ENCODE measurements around the gene SNED1.

SNED1 gene

DNA sequence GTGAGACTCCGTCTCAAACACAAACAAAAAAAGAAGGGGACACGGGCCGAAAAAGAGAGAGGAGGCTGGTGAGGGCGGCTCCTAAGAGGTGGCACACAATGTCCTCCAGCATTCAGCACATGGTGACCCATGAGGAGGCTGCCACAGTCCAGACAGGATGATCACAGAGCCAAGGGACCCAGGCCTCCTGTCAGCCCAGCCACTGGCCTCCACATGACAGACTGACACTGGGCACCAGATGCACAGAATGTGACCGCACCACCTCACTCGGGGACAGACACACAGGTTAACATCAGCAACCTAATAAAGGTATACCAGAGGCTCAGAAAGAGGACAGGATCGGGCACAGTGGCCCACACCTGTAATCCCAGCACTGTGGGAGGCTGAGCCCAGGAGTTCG is 129.8 kb downstream of the SNED1 start:
- DNase-seq (ENCODE audit: low read depth in 2 of 2), result no peak

DNA sequence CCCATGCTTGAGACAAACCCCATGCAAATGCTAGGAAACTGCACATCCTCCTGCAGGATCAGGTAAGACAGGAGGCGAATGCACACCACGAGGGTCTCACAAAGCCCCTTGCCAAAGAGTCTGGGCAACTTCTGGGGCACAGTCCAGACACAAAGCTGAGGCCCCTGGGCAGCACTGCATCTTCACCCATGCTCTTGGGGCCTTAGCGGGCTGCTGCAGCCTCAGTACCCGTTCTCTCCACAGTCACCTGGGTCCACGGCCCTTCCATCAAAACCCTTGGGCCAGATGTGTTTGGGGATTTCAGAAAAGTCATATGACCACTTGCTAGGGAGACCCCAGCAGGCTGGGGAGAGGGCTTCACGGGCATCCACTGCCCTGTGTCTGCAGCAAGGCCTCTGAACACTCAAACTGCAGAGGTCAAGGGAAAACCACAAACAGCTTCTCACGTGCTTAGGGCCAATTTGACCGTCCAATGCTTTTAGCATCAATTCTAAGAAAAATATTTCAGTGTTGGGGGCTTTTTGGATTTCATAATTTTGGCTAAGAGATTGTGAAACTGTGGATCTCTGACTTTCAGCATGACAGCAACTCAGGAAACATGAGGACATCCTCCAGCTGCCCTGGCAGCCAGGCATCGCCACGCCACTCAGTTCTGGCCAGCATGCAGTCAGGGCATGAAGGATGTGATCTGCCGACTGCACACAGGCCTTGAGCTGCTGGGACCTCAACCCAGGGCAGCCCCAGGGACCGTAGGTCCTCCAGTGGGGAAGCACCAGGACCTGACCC is 130.9 kb downstream of the SNED1 start:
- DNase-seq (ENCODE audit: low read depth in 2 of 2), result no peak

DNA sequence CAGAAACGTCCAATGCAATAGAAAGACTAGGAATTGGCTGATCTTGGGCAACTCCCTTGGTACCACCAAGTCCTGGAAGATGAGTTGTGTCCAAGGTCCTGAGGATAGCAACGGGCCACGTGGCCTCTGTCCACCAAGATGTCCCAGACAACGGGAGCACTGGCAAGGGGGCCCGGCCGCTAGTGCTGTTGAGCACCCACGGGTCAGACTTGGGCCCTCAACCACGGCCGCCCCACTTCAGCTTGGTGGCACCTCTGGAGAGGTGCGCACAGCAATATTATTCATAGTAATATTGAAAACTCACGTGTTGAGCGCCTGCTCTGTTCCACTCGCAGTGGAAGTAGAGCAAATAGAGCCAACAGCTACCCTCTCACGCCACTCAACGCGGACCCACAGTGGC is 131.9 kb downstream of the SNED1 start:
- DNase-seq (ENCODE audit: low read depth in 2 of 2), result no peak

DNA sequence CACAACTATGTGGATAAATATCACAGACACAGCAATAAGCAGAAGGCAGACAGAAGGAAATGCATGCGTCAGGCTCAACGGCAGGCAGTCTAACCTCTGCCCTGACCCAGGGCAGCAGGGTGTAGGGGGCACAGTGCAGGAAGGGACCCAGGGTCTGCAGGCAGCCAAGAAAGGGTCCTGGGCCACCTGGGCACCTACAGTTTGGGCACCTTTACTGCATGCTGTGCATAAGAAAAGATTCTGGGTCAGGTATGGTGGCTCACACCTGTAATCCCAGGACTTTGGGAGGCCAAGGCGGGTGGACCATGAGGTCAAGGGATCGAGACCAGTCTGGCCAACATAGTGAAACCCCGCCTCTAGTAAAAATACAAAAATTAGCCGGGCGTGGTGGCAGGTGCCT is 133.1 kb downstream of the SNED1 start:
- no peak for DNase-seq (ENCODE audit: low read depth in 2 of 2)

DNA sequence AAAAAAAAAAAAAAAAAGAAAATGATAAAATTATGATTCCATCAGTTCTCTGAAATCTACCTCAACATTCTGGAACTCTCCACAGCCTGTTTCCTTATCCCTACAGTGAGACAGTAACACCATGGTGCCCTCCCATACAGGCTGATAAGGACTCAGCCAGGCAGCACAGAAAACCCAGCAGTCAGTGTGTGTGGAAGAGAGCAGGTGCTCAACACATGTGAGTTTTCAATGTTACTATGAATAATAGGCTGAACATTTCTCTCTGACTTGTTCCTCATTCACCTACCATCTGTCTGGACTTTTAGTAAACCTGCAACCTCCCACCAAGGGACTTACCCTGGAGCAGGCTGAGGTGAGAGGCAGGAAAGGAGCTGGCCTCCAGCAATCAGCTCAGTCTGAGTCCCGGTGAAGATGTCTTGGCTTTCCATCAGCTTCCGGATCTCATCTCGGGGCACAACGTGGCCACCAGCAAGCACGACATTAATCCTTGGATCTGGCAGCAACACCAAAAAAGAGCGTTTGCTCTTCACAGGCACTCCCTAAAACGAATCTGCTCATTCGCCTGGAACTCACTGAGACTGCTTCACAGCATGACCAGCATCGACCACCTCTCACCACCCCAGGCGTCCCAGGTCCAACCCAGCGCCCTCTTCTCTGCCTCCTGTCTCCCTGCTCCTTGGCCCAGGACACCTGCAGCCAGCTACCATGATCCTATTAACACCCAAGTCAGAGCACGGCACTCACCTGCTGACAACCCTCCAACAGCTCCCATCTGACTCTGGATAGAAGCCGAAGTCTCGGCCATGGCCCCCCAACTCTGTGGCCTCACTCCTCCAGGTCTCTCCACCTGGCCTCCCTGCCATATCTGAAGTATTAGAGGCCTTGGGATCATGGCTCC is 134.4 kb downstream of the SNED1 start:
- no peak for DNase-seq (ENCODE audit: low read depth in 2 of 2)

DNA sequence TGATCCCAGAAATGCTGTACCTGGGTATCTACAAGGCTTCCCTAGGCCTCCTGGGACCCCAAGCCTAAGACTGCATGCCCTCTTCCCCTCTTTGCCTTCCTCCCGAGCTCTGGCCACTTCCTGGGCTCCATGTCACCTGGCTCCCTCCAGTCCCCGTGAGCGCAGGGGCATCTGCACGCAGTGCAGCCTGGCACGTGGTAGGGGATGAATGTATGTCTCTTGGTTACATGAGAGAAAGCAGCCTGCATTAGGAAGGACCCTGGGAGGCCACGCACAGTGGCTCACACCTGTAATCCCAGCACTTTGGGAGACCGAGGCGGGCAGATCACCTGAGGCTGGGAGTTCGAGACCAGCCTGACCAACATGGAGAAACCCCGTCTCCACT is 135.0 kb downstream of the SNED1 start:
- no peak for DNase-seq (ENCODE audit: low read depth in 2 of 2)

DNA sequence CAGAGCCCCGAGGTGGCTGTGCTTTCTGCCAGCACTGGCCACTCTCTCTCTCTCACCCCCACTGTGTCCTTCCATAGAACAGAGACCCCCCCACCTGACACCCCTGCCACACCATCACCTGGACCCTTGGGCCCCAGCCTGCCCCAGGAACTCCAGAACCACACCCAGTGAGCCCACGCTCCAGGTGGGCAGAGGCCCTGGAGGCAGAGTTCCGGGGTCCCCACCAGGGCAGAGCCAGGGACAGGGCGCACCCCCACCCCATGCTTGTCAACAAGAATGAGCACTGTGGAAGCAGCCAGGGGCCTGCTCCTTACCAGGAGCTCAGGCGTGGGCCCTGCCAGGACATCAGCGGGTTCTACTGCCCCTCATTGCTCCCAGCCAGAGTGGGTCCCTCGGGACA is 136.3 kb downstream of the SNED1 start:
- no peak for DNase-seq (ENCODE audit: low read depth in 2 of 2)

DNA sequence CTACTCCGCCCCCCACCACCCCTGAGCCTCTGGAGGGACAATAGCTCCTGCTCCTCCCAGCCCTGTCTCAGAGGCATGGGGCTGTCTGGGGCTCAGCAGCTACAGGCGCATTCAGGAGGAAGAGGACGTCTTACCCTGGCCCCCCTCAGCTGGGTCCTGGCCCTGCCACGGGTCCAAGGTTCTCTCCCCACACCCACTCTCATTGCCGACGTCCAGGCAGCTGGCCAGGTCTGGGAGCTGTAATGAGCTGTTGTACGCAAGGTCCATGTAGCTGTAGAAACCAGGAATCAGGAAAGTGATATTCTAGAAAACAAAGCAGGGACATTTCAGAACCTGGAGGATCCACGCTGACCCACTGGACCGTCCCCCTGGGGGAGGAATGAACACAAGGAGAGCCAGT is 137.3 kb downstream of the SNED1 start:
- DNase-seq (ENCODE audit: low read depth in 2 of 2), result no peak

DNA sequence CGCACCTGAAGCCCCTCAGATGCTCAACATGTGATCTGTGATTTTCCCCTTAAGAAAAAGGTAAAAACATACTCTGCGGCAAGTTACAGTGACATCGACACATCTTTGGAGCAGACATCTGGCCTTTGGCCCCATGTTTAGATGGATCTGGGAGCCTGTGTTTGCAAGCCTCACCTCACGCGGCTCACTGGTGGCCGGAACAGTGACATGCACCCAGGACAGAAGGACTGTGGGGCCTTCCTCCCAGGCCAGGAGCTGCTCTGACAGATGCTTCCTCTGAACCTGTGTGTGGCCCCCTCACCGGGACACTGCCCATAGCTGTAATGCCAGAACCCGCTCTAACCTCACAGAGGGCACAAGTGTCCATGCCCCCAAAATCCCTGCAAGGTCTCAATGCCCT is 137.8 kb downstream of the SNED1 start:
- DNase-seq (ENCODE audit: low read depth in 2 of 2), result no peak

DNA sequence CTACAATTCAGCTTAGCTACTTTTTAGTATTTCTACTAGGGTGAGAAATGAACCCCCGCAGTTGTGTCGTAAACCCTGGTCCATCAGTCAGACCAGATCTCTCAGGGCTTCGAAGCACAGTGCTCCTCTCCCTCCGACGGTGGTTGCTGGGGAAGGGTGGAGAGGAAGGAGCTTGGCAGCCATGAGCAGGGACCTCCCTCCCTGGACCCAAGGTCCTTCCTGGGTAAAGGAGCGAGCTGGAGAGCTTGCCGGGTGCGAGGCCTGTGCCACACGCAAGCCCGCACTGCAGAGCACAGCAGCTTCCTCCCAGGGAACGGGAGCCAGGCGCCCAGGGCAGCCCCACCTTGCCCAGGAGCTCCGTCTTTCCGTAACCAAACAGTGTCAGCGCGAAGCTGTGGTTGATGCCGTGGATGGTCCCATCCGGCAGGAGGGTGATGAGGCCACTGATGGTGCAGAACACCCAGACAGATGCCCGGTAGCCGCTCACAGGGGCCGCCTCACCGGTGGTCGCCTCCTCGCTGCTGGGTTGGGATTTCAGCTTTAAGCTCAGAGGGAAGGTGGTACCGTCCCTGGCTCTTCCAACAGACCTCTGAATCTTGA is 138.3 kb downstream of the SNED1 start:
- no peak for DNase-seq (ENCODE audit: low read depth in 2 of 2)

DNA sequence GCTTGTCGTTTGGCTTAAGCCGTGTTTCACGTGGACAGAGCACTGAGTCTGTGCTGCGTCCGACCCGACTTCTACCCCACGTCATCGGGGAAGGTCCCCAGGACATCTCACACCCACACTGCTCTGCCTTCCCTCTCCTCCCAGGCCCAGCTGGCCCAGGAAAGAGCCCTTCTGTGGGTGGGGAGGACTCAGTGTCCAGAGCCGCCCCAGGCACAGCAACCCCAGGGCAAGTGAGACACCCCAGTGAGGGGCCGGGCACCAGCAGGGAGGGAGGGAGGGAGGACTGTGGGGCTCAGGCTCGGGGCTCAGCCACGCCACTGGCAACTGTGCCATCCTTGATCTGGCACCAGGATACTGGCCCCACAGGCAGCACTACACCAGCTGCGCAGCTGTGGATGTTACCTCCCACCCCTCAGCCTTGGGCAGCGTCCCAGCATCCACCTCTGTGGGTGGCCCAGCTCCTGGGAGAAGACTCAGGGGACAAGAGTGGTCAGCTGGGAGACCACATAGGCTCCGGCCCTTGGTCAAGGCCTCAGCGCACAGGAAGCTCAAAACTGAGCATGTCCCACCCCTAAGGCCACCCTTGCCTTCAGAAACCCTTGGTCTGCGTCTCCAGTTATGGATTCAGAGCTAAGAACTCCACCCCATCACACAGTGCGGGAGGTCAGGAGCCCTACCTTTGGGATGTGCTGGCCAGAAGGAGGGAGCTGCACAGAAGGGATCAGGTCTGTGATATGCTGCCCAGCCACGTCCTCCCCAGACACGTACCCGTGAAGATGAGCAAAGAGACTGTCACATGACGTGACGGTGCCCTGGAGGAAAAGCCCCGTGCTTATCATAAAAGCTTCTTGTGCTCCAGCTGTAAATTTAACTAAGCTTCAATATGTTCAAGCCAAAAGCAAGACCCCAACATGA is 139.1 kb downstream of the SNED1 start:
- DNase-seq (ENCODE audit: low read depth in 2 of 2), result no peak

DNA sequence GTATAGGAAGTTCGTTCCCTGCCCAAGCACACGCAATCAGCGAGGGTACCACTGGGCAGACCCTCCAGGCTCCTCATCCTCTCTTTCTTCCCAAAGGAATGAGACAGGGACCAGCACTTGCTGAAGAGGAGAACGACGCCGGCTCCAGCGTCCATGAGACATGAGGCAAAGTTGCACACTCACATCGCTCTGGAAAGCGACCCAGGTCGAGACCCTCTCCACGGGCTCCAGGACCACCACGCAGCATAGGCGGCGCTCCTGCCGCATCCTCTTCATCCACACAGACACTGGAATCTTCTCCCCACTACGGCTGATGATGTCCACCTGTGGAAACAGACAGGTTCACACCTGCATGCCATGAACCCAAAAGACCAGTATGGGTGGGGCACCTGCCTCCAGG is 140.1 kb downstream of the SNED1 start:
- no peak for DNase-seq (ENCODE audit: low read depth in 2 of 2)

DNA sequence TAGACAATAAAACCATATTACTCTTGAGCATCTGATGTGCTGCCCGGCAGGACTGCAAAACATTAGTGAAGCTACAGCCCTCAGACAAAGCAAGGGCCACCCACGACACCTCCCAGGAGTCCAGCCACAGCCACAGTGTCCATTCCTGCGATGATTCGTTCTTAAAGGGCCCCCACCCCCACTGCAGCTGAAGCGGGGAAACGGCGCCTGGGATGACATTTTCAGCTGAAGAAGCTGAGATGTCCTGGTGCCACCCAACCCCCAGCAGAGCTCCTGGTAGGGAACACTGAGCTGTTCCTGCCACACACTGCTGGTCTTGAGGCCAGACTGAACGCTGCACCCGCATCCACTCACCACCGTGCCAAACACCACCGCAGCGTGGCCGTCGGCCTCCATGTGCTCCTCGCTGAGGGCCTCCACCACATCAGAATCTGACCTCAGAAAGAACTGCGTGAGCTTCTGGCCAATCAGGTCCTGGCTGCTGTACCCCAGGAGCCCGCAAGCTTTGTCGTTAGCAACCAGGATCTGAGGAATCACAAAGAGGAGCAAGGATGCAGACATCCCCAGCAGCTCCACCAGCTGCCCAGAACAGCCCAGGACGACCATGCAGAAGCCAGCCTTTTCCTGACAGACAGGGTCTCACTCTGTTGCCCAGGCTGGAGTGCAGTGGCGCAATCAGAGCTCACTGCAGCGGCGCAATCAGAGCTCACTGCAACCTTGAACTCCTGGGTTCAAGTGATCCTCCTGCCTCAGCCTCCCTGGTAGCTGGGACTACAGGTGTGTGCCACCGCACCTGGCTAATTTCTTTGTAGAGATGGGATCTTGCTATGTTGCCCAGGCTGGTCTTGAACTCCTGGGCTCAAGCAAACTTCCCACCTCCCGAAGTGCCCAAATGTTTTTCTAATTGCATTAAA is 141.4 kb downstream of the SNED1 start:
- DNase-seq (ENCODE audit: low read depth in 2 of 2), result no peak

DNA sequence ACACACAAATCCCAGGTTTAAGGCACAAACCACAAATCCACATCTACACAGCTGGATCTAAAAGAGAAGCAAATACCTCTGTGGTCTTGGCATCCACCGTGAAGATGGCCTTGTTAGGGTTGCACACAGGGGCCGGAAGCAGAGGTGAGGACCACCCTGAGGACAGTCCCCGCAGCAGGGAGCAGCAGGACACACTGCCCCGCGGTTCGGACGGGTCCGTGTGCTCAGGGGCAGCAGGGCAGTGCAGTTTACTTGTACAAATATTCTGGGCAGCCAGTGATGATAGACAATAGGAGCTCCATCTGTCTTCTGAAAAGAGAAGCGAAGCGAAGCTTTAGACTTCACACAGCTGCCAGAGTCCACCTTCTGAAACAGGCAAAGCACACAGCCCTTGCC is 142.0 kb downstream of the SNED1 start:
- DNase-seq (ENCODE audit: low read depth in 2 of 2), result no peak

DNA sequence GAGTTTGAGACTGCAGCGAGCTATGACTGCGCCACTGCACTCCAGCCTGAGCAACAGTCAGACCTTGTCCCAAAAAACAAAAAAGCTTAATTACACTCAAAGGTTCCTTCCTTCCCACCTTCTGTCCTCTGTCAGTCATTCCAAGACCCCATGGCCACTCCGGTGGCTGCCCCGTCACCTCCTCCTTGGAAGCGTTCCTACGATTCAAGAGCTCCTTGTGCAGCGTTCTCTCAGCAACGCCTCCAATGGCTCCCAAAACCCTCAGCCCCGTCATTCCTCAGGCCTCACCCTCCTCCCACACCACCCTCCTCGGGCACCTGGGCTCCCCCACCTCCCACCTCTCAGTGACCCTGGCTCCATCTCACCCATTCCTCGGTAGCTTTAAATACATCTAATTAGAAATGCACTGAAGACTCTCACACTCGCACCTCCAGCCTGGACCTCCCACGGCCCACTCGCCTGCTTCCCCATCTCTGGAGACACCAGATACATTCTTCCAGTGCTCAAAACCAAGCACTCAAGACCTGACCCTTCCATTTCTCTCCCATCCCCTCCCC is 142.9 kb downstream of the SNED1 start:
- DNase-seq (ENCODE audit: low read depth in 2 of 2), result no peak

DNA sequence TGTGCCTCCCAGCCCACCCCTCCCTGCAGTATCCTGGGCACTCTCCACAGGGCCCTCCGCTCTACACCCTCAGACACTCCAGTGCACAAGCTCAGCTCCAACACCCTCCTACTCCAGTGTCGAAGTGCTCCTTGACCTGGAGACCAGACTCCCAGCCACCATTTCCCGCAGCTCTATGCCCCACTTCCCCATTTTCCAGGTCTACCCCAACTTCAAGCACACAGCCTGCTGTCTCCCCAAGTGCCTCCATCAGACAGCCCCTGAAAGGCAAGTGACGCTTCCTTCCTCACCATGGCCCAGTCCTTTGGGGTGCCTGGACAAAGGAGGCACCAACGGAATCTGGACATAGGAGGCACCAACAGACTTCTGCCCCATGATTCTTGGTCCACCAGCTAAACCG is 143.6 kb downstream of the SNED1 start:
- DNase-seq (ENCODE audit: low read depth in 2 of 2), result no peak

DNA sequence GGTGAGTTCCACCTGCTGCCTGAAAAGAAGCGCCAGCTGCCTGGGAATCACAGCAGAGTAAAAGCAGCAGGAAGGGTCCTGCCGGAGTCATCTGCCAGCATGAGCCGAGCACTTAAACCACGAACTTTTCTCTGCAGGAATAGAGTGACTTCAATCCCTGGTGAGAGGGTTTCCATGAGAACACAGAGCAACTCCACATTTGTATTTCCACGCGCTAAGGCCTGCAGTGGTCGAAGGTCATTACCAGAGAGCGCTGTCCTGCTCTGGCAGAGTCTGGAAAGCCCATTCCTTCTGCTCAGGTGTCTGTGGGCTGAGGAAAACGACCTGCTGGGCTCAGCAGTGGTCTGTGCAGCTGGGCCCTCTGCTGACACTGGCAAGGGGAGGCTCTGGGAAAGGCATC is 144.2 kb downstream of the SNED1 start:
- no peak for DNase-seq (ENCODE audit: low read depth in 2 of 2)

Data from fibroblast of skin of left biceps (primary cell).